GM23248 (cell line): Measurements from ENCODE around the gene PHF21B. TPM values are rescaled to one million over a fixed set of nuclear protein-coding genes. Genes with fewer than 3 reads are reported as not detected.

ENCODE experiments used
- DNase-seq: peaks from one replicate; pipeline ENCODE4 v3.0.0-alpha.2; 2015
- H2AFZ ChIP-seq: fragments of 200-600 bp; sonication (generic); 2 replicates; pipeline ENCODE4 v1.6.1; 2016; ENCODE audit warnings: antibody characterized with exemption
- H3F3A ChIP-seq: fragments of 200-600 bp; sonication (generic); 2 replicates; pipeline ENCODE4 v1.6.1; 2016; ENCODE audit warnings: mild to moderate bottlenecking, antibody characterized with exemption, mixed run types; ENCODE audit not compliant: insufficient read depth
- H3K27ac ChIP-seq: fragments of 200-600 bp; sonication (generic); 2 replicates; pipeline ENCODE4 v1.5.1; 2016; ENCODE audit warnings: mild to moderate bottlenecking
- H3K27me3 ChIP-seq: fragments of 200-600 bp; sonication (generic); replicated peaks from 2 replicates; pipeline ENCODE4 v1.6.1; 2016; ENCODE audit warnings: mild to moderate bottlenecking; ENCODE audit not compliant: insufficient read depth
- H3K36me3 ChIP-seq: fragments of 200-600 bp; sonication (generic); 2 replicates; pipeline ENCODE4 v1.6.1; 2016; ENCODE audit warnings: low read depth, mild to moderate bottlenecking
- H3K4me1 ChIP-seq: fragments of 200-600 bp; sonication (generic); 2 replicates; pipeline ENCODE4 v1.6.1; 2016; ENCODE audit warnings: mild to moderate bottlenecking; ENCODE audit not compliant: insufficient read depth
- H3K4me2 ChIP-seq: fragments of 200-600 bp; sonication (generic); one replicate; pipeline ENCODE4 v1.6.1; 2016; ENCODE audit warnings: mild to moderate bottlenecking; ENCODE audit not compliant: unreplicated experiment
- H3K4me3 ChIP-seq: fragments of 200-600 bp; sonication (generic); 2 replicates; pipeline ENCODE4 v1.5.1; 2016; ENCODE audit warnings: mild to moderate bottlenecking
- H3K79me2 ChIP-seq: fragments of 200-600 bp; sonication (generic); 2 replicates; pipeline ENCODE4 v1.6.1; 2016; ENCODE audit warnings: mild to moderate bottlenecking; ENCODE audit not compliant: insufficient read depth
- H3K9ac ChIP-seq: fragments of 200-600 bp; sonication (generic); 2 replicates; pipeline ENCODE4 v1.6.1; 2016; ENCODE audit warnings: mild to moderate bottlenecking
- H3K9me2 ChIP-seq: fragments of 200-600 bp; sonication (generic); 2 replicates; pipeline ENCODE4 v1.6.1; 2016; ENCODE audit warnings: mixed run types, mild to moderate bottlenecking, moderate library complexity; ENCODE audit not compliant: insufficient read depth
- H3K9me3 ChIP-seq: fragments of 200-600 bp; sonication (generic); one replicate; pipeline ENCODE4 v1.6.1; 2017; ENCODE audit warnings: low read depth
- H4K20me1 ChIP-seq: fragments of 200-600 bp; sonication (generic); 2 replicates; pipeline ENCODE4 v1.6.0; 2016; ENCODE audit not compliant: insufficient read depth
- EZH2 ChIP-seq: fragments of 200-600 bp; sonication (generic); IDR thresholded peaks from 2 replicates; pipeline ENCODE4 v1.6.1; 2018; ENCODE audit warnings: antibody characterized with exemption, mild to moderate bottlenecking; ENCODE audit not compliant: insufficient read depth, poor library complexity, severe bottlenecking
- EZH2phosphoT487 ChIP-seq: fragments of 200-600 bp; sonication (generic); IDR thresholded peaks from 2 replicates; pipeline ENCODE4 v1.6.1; 2018; ENCODE audit warnings: antibody characterized with exemption, moderate library complexity, mild to moderate bottlenecking, low read depth; ENCODE audit not compliant: insufficient read depth
- WGBS, 2 experiments: methylation state at CpG; one replicate each; pipeline ENCODE4 v1.1.6; 2015 to 2017; ENCODE audit warnings: low lambda C conversion rate in 2 of 2, low coverage in 1 of 2; ENCODE audit errors: missing lambda C conversion rate in 2 of 2; 5-methylcytosine and 5-hydroxymethylcytosine counted together
- in situ Hi-C: fragments of 300-500 bp; cut with MboI; formaldehyde crosslinking; loops from 2 replicates; pipeline ENCODE4 v1.15.0; 2020
- polyA plus RNA-seq: library from polyadenylated mRNA; unstranded; fragments of >200 nt; fragmentation: Nextera tagmentation; extraction: Ambion mirVana; gene quantifications from 2 replicates; pipeline ENCODE4 v1.2.1, GENCODE V29; 2016
- total RNA-seq: library from RNA; depleted of rRNA; stranded (reverse); fragments of >200 nt; shearing (Covaris generic); gene quantifications from 2 replicates; pipeline ENCODE4 v1.2.3, GENCODE V29; 2014

PHF21B gene
- total and polyA plus RNA-seq, 2 experiments from 2014 or later, result not detected

DNA sequence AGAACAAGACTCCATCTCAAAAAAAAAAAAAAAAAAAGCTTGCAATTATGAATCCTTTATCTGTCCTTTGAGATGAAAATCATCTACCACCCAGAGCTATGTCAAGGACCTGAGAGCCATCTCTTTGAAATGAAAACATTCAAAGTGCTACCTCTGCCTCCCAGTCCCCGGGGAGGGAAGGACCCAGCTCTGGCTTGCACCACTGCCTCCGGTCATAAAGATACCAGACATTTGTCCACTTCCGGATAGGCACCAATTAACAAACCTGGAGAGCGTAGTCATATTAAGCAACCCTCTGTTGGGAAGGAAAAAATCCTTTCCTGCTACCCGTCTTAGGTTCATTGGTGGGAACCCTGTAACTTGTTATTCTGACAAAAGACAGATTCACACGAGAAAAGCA, 158.9 kb downstream of the PHF21B start:
- Histone ChIP-seq H3K27me3 (no peaks in the 10 kb centered on the region), H3K9ac (no peak overlapping the region), H3F3A (peaks cover 4% of the 10 kb centered on the region; the same call in 1 of the 2 replicates), H3K4me3 (no peak overlapping the region), H3K27ac (no peak overlapping the region), H4K20me1 (no peaks in the 10 kb centered on the region), H3K9me3 (no peaks in the 10 kb centered on the region), H2AFZ (no peak overlapping the region), H3K4me1 (peaks cover 14% of the 10 kb centered on the region; the same call in 1 of the 2 replicates), H3K36me3 (no peaks in the 10 kb centered on the region), H3K9me2 (no peaks in the 10 kb centered on the region), H3K79me2 (no peaks in the 10 kb centered on the region), H3K4me2 (no peak overlapping the region)
- TF ChIP-seq EZH2 (no peak), EZH2phosphoT487 (no peak)
- no peak for DNase-seq
- 67 to 69% methylated on average over 6 of the region's 6 CpGs for WGBS, 2 experiments
- in situ Hi-C loops, result no loop called here

DNA sequence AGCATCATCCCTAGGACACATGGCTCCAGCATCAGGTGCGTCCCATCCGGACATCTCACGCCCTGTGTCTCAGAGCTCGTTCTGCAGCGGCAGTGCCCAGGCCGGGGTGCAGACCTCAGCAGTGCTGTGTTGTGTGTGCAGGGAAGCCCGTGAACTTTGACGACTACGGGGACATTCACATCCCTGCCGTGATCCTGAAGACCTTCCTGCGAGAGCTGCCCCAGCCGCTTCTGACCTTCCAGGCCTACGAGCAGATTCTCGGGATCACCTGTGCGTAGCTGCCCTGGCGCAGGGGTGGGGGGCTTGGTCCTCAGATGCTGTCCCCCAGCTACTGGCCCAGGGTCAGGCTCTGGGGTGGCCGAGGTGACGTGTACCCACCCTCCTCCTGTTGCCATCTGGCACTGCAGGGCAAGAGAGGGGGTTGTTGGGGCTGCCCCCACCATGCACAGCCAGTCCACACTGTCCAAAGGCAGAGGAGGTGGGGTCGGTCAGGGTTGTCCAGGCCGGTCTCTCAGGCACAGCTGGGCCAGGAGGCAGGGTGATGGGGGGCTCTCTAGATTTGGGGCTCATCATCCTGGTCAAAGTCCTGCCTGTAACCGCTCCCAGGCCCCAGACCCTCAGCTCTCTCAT, 160.9 kb downstream of the PHF21B start:
- H4K20me1 ChIP-seq, result no peaks in the 10 kb centered on the region
- H3F3A ChIP-seq, result peaks cover 4% of the 10 kb centered on the region; the same call in 1 of the 2 replicates
- H2AFZ ChIP-seq, result no peak overlapping the region
- no peak overlapping the region for H3K4me3 ChIP-seq
- 80 to 81% methylated on average over 19 to 21 of the region's 21 CpGs for WGBS, 2 experiments
- DNase-seq, result no peak
- TF ChIP-seq EZH2phosphoT487, result no peak
- no peak for TF ChIP-seq EZH2
- H3K4me2 ChIP-seq, result no peak overlapping the region
- H3K9me2 ChIP-seq, result no peaks in the 10 kb centered on the region
- no peak overlapping the region for H3K27ac ChIP-seq
- no peak overlapping the region for H3K9ac ChIP-seq
- peaks cover 5% of the 10 kb centered on the region; the same call in 1 of the 2 replicates for H3K4me1 ChIP-seq
- H3K27me3 ChIP-seq, result no peaks in the 10 kb centered on the region
- H3K79me2 ChIP-seq, result no peaks in the 10 kb centered on the region
- H3K36me3 ChIP-seq, result no peaks in the 10 kb centered on the region
- in situ Hi-C loops, result no loop called here
- no peaks in the 10 kb centered on the region for H3K9me3 ChIP-seq

DNA sequence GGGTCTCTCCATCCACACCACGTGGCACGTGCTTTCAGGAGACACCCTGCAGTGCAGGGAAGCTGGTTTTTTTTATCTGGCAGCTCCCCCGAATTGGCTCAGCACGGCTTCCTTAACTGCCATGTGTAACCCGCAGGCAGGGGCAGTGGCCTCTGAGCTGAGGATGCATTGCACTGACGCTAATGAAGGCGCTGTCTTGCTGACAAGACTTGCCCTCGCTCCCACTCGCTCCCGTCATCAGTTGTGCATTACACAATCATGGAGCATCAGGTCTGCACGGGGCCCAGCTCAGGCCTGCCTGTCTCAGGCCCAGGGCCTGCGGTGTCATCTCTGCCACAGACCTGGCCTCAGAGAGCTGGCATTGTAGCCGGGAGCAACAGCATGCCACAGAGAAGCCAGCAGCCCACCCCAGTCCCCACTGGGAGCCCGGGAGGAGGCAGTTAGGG, 161.5 kb downstream of the PHF21B start:
- no peak overlapping the region for H3K27ac ChIP-seq
- no peaks in the 10 kb centered on the region for H3K36me3 ChIP-seq
- no peaks in the 10 kb centered on the region for H4K20me1 ChIP-seq
- H3K79me2 ChIP-seq, result no peaks in the 10 kb centered on the region
- H2AFZ ChIP-seq, result no peak overlapping the region
- TF ChIP-seq EZH2phosphoT487, result no peak
- no peak for TF ChIP-seq EZH2
- in situ Hi-C loops, result no loop called here
- no peak for DNase-seq
- H3K4me3 ChIP-seq, result no peak overlapping the region
- H3K4me1 ChIP-seq, result no peaks in the 10 kb centered on the region
- no peaks in the 10 kb centered on the region for H3K9me2 ChIP-seq
- H3K9me3 ChIP-seq, result no peaks in the 10 kb centered on the region
- H3K27me3 ChIP-seq, result no peaks in the 10 kb centered on the region
- no peaks in the 10 kb centered on the region for H3F3A ChIP-seq
- 67 to 72% methylated on average over 14 of the region's 14 CpGs for WGBS, 2 experiments
- no peak overlapping the region for H3K4me2 ChIP-seq
- no peak overlapping the region for H3K9ac ChIP-seq

DNA sequence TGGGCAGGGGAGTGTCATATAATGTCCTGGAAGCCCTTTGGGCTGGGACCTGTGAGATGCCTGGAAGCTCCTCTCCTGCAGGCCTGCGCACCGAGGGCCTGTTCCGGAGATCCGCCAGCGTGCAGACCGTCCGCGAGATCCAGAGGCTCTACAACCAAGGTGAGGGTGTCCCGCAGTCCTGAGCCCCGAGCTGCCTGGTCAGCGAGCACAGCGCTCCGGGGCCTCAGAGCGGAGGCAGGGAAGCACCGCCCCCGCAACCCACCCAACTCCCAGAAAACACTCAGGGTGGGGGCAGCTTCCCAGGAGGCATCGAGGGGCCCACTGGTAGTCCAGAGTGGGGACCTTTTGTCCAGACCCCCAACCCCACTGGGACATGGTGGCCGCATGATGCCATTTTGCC, 161.9 kb downstream of the PHF21B start:
- Histone ChIP-seq H4K20me1 (no peaks in the 10 kb centered on the region), H3F3A (no peaks in the 10 kb centered on the region), H3K9me3 (no peaks in the 10 kb centered on the region), H3K36me3 (no peaks in the 10 kb centered on the region), H3K4me1 (no peaks in the 10 kb centered on the region), H3K27me3 (no peaks in the 10 kb centered on the region), H3K9ac (no peak overlapping the region), H3K79me2 (no peaks in the 10 kb centered on the region), H3K4me3 (no peak overlapping the region), H3K27ac (no peak overlapping the region), H3K4me2 (no peak overlapping the region), H2AFZ (no peak overlapping the region), H3K9me2 (no peaks in the 10 kb centered on the region)
- DNase-seq, result no peak
- in situ Hi-C loops, result no loop called here
- TF ChIP-seq EZH2phosphoT487, result no peak
- TF ChIP-seq EZH2, result no peak
- 85 to 89% methylated on average over 18 of the region's 18 CpGs for WGBS, 2 experiments
